Skin of body (tissue), 2 donors: ENCODE data around the gene MGMT. TPM values are rescaled to one million over a fixed set of nuclear protein-coding genes. Genes with fewer than 3 reads are reported as not detected.

Source experiments
- DNase-seq: peaks from one replicate; lab custom pipeline; 2025; lab: John Stamatoyannopoulos, UW
- total RNA-seq: library from RNA; depleted of rRNA; stranded (reverse); fragments of >200 nt; gene quantifications from one replicate; pipeline ENCODE4 v1.2.3, GENCODE V29; 2014

MGMT gene
- total RNA-seq, 1 donor from 2014 or later = 25.4 TPM

GRCh38 chr10:129725890-129726631, 259.0 kb downstream of the MGMT start:
- DNase-seq = no peak

DNA sequence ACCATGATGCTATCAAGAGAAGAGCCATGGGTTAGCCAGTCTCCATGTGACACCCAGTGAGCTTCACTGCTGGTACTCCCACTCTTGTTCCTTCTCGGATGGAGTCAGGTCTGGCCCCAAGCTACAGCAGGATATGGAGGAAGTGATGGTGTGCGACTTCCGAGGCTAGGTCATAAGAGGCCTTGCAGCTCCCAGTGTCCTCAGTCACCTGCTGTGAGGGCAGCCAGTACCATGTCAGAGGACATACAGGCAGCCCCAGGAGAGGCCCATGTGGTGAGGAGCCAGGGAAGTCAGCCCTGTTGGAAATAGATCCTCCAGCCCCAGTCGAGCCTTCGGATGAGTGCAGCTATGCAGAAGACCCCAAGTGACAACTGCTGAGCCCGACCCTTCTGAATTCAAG, 260.0 kb downstream of the MGMT start:
- DNase-seq = no peak

DNA sequence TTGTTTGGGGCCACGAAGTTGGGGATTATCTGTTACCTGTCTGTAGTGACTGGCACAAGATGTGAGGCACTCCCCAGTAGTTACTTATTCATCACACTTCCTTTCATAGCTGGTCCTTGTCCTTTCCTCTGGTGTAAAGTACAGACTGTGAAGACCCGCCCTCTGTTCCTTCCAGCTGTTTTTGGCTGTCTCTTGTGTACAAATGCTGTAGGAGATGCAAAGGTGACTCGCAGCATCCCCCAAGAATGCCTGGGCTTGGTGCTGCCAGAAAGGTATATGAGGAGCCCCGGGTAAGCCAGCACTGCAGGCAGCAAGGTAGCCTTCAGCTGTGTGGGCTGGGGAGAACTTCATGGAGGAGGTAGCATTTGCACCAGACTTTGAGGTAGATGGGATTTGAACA, 260.5 kb downstream of the MGMT start:
- no peak for DNase-seq

- DNase-seq = no peak
Observed at GRCh38 chr10:129728246-129728820, 261.3 kb downstream of the MGMT start.

- no peak for DNase-seq
Observed at GRCh38 chr10:129728905-129729795, 262.1 kb downstream of the MGMT start.

- no peak for DNase-seq
Observed at GRCh38 chr10:129730272-129730992, 263.4 kb downstream of the MGMT start.

GRCh38 chr10:129730993-129731325, 263.9 kb downstream of the MGMT start:
- DNase-seq = no peak

GRCh38 chr10:129740532-129741279, 273.7 kb downstream of the MGMT start:
- DNase-seq = no peak

- DNase-seq = no peak
Observed at GRCh38 chr10:129741280-129741977, 274.4 kb downstream of the MGMT start.

DNA sequence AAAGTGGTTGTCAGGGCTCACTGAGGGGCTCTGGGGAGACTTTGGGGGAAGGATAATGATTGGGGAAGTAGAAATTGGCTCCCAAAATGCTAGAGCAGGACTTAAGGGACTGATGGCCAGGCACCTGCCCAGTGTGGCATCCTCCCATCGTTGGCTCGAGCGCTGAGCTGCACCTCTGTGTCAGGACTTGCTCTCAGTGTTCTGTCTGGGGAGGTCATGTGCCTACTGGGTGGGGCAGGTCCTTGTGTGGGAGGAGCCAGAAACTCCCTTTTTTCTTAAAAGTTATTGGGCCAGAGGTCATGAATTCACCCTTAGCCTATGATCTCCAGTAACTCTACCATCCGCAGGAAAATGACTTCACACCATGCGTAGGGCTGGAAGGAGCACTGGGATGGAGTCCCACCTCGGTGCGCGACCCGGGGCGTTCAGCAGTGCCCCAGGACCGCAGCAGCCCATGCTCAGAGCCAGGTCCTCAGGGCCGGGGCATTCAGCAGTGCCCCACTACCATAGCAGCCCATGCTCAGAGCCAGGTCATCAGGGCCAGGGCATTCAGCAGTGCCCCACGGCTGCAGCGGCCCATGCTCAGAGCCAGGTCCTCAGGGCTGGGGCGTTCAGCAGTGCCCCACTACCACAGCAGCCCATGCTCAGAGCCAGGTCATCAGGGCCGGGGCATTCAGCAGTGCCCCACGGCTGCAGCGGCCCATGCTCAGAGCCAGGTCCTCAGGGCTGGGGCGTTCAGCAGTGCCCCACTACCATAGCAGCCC, 275.1 kb downstream of the MGMT start:
- no peak for DNase-seq

GRCh38 chr10:129742742-129743550, 275.9 kb downstream of the MGMT start:
- no peak for DNase-seq

DNA sequence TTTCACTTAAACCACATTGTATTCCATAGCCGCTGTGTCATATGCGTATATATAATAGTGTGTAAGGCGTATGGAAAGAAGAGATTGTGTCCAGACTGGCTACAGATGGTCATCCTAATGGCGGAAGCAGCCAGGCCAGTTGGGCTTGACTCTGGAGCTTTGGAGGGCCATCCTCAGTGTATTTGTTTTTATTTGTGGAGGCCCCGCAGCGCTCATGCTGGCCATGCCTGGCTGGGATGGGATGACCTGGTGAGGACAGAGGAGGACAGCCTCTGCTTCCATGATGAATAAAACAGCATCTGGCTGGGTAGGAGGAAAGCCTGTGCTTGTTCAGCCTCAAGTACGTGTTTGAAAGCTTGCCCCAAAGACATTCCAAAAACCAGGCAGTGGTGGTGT, 276.7 kb downstream of the MGMT start:
- DNase-seq = no peak

DNA sequence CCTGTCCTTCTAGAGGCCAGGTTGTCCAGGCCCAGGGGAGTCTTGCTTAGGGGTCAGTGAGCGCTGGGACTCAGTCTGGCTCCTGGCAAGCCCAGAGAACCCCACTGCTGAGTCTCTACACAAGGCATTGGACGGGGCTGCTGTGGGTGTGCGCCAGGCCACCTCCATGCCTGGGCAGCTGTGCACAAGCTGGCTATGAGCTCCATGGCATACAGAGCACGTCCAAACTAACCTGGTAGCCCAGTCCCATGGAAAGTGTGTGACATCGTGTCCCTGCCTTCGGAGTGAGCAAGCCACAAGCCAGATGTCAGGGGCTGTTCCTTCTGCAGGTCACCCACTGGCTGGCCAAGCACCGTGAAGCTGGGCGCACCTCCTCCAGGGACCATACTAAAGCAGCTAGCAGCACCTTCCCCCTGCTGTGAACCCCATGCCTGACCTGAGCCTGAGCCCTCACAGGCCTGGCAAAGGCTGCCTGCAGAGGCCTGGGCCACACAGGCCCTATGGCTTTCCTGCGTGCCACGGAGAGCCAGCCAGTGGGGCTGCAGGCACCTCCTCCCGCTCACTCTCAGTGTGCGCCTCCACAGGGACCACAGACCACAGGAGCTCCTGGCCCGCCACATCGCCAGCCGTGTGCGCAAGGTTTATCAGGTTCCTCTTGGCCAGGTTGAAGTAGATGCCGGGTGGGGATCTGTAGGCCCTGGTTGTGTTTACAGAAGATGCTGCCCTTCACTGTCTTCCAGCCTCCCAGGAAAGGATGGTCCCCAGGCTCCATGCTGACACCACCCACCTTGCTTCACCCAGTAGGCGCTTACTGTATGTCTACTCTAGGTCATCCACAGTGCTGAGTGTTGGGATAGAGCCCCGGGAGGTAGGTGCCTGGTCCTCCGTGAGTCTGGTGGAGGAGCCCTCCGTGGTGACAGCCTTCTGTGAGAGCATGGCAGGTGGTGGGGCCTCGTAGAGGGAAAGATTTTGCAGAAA, 277.4 kb downstream of the MGMT start:
- no peak for DNase-seq

DNA sequence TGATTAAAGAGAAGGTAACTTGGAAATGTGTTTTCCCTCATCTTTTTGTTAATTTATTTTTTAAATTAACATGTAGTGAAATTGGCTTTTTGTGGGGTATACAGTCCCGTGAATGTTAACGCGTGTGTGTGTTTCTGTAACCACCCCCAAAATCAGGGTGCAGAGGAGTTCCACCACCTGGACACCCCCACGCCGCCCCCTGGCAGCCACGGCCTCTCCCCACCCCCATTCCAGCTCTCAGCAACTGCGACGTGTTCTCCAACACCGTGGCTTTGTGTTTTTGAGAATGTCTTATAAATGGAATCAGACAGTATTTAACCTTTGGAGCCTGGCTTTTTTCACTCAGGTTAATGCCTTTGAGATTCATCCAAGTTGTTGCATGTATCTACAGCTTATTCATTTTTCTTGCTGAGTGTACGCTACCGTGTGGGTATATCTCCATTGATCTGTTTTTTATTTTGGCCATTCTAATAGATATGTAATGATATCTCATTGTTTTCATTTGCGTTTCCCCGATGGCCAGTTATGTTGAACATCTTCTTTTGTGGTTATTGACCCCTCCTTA, 278.2 kb downstream of the MGMT start:
- DNase-seq = no peak

DNA sequence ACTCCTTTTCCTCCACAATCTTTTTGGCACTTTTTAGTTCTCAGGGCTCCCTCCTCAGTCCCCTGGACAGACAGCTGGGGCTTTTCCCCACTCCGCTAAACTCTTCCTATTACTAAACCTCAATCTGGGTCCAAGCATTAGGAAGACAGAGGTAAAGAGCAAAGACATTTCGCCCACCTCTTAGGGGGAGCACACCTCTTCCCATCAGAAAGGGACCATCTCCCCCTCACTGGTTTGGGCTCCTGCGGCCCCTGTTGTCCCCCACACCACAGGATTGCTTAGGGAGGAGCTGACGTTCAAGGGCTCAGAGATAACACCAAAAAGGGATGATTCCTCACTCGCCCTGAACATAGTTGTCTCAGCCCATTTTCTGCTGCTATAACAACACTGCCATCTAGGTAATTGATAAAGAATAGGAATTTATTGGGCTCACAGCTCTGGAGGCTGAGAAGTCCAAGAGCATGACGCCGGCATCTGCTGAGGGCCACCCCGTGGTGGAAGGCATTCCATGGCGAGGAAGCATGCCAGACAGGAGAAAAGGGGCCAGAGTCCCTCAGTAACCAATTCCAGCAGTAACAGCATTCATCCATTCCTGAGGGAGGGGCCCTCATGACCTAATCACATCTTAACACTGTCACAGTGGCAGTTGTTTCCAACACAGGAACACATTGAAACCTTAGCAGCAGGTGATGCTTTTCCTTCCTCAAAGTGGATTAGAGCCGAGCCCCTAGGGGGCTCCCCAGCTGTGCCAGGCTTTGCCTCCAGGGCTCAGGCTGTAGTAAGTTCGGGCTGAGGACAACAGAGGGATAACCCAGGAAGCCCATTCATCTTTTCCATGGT, 287.4 kb downstream of the MGMT start:
- DNase-seq = no peak

DNA sequence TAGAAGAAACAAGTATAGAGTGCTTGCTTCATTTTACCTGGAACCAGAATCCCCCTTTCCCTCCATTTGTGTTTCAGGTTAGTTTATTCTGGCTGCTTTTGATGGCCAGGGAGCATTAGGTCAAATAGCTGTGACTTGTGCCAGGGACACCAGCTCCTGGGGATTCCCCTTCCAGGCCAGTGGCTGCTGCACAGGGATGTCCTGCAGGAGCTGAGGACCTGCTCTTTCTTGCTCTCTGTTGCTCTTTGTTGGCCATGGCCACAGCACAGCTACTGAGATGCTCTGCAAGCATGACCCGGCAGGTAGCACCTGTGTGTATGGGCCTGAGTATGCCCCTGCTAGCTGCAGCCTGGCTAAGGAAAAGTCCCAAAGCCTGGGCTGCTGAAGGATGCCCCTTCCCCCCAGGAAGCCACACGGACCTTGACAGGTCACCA, 288.1 kb downstream of the MGMT start:
- DNase-seq = no peak
